CD14-positive monocyte (primary cell): ENCODE results near the gene ETFB. TPM values are rescaled to one million over a fixed set of nuclear protein-coding genes. Genes with fewer than 3 reads are reported as not detected.
A peak's percentile ranks its signal among the peaks of the same experiment; 100 is the strongest.

ENCODE experiments used
- DNase-seq, 3 donors: peaks; one replicate each; pipeline ENCODE4 v3.0.0-alpha.2; 2011 to 2022
- H2AFZ ChIP-seq: 2 replicates; pipeline ENCODE4 v1.6.0; 2012; ENCODE audit warnings: mild to moderate bottlenecking, low read depth, low read length, inconsistent platforms; ENCODE audit not compliant: insufficient read depth, poor library complexity, severe bottlenecking
- H3K27ac ChIP-seq, 2 donors: 1 replicate in 1 of 2; 2 replicates in 1 of 2; pipeline ENCODE4 v1.5.1; 2012 to 2013; ENCODE audit warnings: low read length in 2 of 2, control low read depth in 1 of 2, inconsistent platforms in 1 of 2, low read depth in 1 of 2, mild to moderate bottlenecking in 1 of 2
- H3K27me3 ChIP-seq, 2 donors: one replicate each; pipeline versions ENCODE4 v1.6.0 to v1.6.1; 2011 to 2013; ENCODE audit warnings: low read length in 2 of 2; ENCODE audit not compliant: control insufficient read depth in 2 of 2, insufficient read depth in 2 of 2
- H3K36me3 ChIP-seq, 2 donors: replicated peaks in 1 of 2; 1 replicate in 1 of 2; 2 replicates in 1 of 2; pipeline versions ENCODE4 v1.5.1 to v1.6.1; 2012 to 2013; ENCODE audit warnings: low read length in 2 of 2, control low read depth in 1 of 2, inconsistent platforms in 1 of 2, mild to moderate bottlenecking in 1 of 2; ENCODE audit not compliant: insufficient read depth in 2 of 2, control insufficient read depth in 1 of 2
- H3K4me1 ChIP-seq, 2 donors: 1 replicate in 1 of 2; 2 replicates in 1 of 2; pipeline versions ENCODE4 v1.5.1 to v1.6.1; 2012 to 2013; ENCODE audit warnings: low read length in 2 of 2, control low read depth in 1 of 2, inconsistent platforms in 1 of 2, mild to moderate bottlenecking in 1 of 2, moderate library complexity in 1 of 2; ENCODE audit not compliant: insufficient read depth in 2 of 2, control insufficient read depth in 1 of 2
- H3K4me2 ChIP-seq: replicated peaks from 2 replicates; pipeline ENCODE3; 2012; ENCODE audit warnings: low read length, moderate library complexity, mild to moderate bottlenecking; ENCODE audit not compliant: poor library complexity, severe bottlenecking; ENCODE audit errors: extremely low read depth
- H3K4me3 ChIP-seq, 3 experiments: fragments of 200-600 bp in 1 of 3; sonication (generic) in 1 of 3; replicated peaks in 1 of 3; 1 replicate in 2 of 3; 2 replicates in 1 of 3; pipeline ENCODE4 v1.5.1; 2011 to 2013; ENCODE audit warnings: low read length in 3 of 3, mild to moderate bottlenecking in 3 of 3, control low read depth in 2 of 3, low read depth in 2 of 3, inconsistent platforms in 1 of 3, moderate library complexity in 1 of 3
- H3K79me2 ChIP-seq: 2 replicates; pipeline ENCODE4 v1.6.0; 2012; ENCODE audit warnings: mild to moderate bottlenecking, control low read depth, inconsistent platforms, low read length, moderate library complexity; ENCODE audit not compliant: insufficient read depth
- H3K9ac ChIP-seq: 2 replicates; pipeline ENCODE4 v1.6.0; 2017; ENCODE audit warnings: low read length, mild to moderate bottlenecking; ENCODE audit not compliant: insufficient read depth, poor library complexity, severe bottlenecking
- H3K9me3 ChIP-seq, 2 donors: replicated peaks in 1 of 2; 1 replicate in 1 of 2; 2 replicates in 1 of 2; pipeline versions ENCODE4 v1.5.1 to v1.6.1; 2012 to 2013; ENCODE audit warnings: low read length in 2 of 2, control low read depth in 1 of 2; ENCODE audit not compliant: control insufficient read depth in 1 of 2, insufficient read depth in 1 of 2
- H4K20me1 ChIP-seq: 2 replicates; pipeline ENCODE4 v1.6.0; 2012; ENCODE audit warnings: mild to moderate bottlenecking, low read length, control low read depth, moderate library complexity; ENCODE audit not compliant: insufficient read depth
- H3K27ac Mint-ChIP-seq, 7 donors: one replicate each; pipeline ENCODE4 v1.8.0; 2020; ENCODE audit warnings: mild to moderate bottlenecking in 7 of 7, mixed read lengths in 7 of 7, moderate library complexity in 6 of 7, inconsistent platforms in 2 of 7
- H3K27me3 Mint-ChIP-seq, 3 donors: one replicate each; pipeline ENCODE4 v1.8.0; 2021 to 2022; ENCODE audit warnings: low read depth in 3 of 3, mild to moderate bottlenecking in 3 of 3, mixed read lengths in 3 of 3, moderate library complexity in 3 of 3, inconsistent platforms in 1 of 3
- H3K36me3 Mint-ChIP-seq, 2 donors: one replicate each; pipeline ENCODE4 v1.8.0; 2020; ENCODE audit warnings: mixed read lengths in 2 of 2, inconsistent platforms in 1 of 2, mild to moderate bottlenecking in 1 of 2
- H3K4me1 Mint-ChIP-seq: one replicate; pipeline ENCODE4 v1.8.0; 2020; ENCODE audit warnings: mild to moderate bottlenecking, mixed read lengths
- H3K4me3 Mint-ChIP-seq, 2 donors: one replicate each; pipeline ENCODE4 v1.8.0; 2020; ENCODE audit warnings: mild to moderate bottlenecking in 2 of 2, mixed read lengths in 2 of 2, moderate library complexity in 1 of 2
- H3K9me3 Mint-ChIP-seq, 7 donors: one replicate each; pipeline ENCODE4 v1.8.0; 2020 to 2022; ENCODE audit warnings: mixed read lengths in 7 of 7, mild to moderate bottlenecking in 6 of 7, moderate library complexity in 6 of 7, inconsistent platforms in 2 of 7
- WGBS: methylation state at CpG from one replicate; pipeline ENCODE4 v1.1.5; 2013; ENCODE audit warnings: missing lambda C conversion rate; ENCODE audit not compliant: insufficient coverage; 5-methylcytosine and 5-hydroxymethylcytosine counted together
- intact Hi-C, 2 donors: fragments of 100-400 bp; cut with micrococcal nuclease; formaldehyde crosslinking; loops; one replicate each; pipeline versions ENCODE4 v1.15.0 to v1.15.1; 2023
- polyA plus RNA-seq, 3 donors: library from polyadenylated mRNA; depleted of rRNA in 1 of 3; unstranded in 2 of 3; stranded (reverse) in 1 of 3; fragments of 300-500 nt in 2 of 3; fragments of >200 nt in 1 of 3; fragmentation: Illumina TruSeq in 2 of 3; gene quantifications; 1 replicate in 2 of 3; 2 replicates in 1 of 3; pipeline ENCODE4 v1.2.3, GENCODE V29; 2012 to 2021
- TF ChIP-seq, protein P1 (sequence below): fragments of 200-600 bp; IDR thresholded peaks from one replicate; pipeline ENCODE4 v1.8.0; 2022; ENCODE audit warnings: antibody characterized with exemption, mild to moderate bottlenecking

ETFB gene
- polyA plus RNA-seq, 3 donors = 51.0 to 72.1 (median 63.0) TPM

DNA sequence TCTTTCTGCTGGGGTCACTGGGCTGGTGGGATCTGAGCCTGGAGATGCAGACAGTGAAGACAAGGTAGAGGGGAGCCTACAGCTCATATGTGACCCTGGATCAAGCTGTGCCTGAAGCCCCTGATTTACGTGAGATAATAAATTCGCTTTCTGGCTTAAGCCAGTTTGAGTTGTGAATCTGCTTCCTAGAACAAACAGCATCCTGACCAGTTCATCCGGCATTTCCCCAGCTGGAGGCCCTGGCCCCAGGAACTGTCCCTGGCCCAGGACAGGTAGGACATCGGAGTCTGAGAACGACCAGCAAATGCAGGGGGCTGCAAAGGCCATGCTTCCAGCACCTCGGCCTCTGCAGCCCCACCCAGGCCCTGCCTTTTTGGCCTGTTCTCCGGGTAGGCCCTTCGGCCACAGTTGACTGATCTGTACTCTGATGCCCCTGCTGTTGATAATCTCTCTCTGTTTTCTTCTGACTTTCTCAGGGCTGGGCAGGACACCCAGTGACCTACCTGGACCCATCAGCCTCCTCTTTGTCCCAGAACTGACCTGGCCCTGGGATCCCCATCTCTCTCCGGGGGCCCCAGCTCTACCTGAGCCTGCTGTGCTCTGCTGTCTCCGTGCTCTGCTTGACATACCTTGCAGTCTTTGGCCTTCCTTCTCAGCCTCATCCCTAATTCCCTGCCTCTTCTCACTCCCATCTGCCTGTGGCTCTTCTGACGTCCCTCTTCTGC lies 14.8 kb downstream of the ETFB start:
- Mint-ChIP-seq H3K4me1 (peaks cover 2% of the 10 kb centered on the region), H3K27ac (peak overlapping the region in 1 of 7 donors; percentile 50), H3K4me3 (no peak overlapping the region), H3K9me3 (no peaks in the 10 kb centered on the region), H3K27me3 (peaks cover 0 to 5% (median 2%) of the 10 kb centered on the region in 3 donors), H3K36me3 (peaks cover 60 to 67% of the 10 kb centered on the region in 2 donors)
- no peak overlapping the region for H3K27ac ChIP-seq
- H4K20me1 ChIP-seq = no peaks in the 10 kb centered on the region
- peaks cover 59 to 70% of the 10 kb centered on the region in 2 donors for H3K36me3 ChIP-seq
- H2AFZ ChIP-seq = no peak overlapping the region
- intact Hi-C loops = no loop called here
- H3K27me3 ChIP-seq = no peaks in the 10 kb centered on the region
- no peak for DNase-seq
- H3K4me3 ChIP-seq = no peak overlapping the region
- TF ChIP-seq, protein P1, sequence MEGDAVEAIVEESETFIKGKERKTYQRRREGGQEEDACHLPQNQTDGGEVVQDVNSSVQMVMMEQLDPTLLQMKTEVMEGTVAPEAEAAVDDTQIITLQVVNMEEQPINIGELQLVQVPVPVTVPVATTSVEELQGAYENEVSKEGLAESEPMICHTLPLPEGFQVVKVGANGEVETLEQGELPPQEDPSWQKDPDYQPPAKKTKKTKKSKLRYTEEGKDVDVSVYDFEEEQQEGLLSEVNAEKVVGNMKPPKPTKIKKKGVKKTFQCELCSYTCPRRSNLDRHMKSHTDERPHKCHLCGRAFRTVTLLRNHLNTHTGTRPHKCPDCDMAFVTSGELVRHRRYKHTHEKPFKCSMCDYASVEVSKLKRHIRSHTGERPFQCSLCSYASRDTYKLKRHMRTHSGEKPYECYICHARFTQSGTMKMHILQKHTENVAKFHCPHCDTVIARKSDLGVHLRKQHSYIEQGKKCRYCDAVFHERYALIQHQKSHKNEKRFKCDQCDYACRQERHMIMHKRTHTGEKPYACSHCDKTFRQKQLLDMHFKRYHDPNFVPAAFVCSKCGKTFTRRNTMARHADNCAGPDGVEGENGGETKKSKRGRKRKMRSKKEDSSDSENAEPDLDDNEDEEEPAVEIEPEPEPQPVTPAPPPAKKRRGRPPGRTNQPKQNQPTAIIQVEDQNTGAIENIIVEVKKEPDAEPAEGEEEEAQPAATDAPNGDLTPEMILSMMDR = no peak
- WGBS = over 99% methylated on average over 10 of the region's 11 CpGs
- no peaks in the 10 kb centered on the region for H3K4me1 ChIP-seq
- peaks cover 3% of the 10 kb centered on the region for H3K79me2 ChIP-seq
- H3K9ac ChIP-seq = no peak overlapping the region
- H3K9me3 ChIP-seq = no peaks in the 10 kb centered on the region
- H3K4me2 ChIP-seq = no peak overlapping the region

DNA sequence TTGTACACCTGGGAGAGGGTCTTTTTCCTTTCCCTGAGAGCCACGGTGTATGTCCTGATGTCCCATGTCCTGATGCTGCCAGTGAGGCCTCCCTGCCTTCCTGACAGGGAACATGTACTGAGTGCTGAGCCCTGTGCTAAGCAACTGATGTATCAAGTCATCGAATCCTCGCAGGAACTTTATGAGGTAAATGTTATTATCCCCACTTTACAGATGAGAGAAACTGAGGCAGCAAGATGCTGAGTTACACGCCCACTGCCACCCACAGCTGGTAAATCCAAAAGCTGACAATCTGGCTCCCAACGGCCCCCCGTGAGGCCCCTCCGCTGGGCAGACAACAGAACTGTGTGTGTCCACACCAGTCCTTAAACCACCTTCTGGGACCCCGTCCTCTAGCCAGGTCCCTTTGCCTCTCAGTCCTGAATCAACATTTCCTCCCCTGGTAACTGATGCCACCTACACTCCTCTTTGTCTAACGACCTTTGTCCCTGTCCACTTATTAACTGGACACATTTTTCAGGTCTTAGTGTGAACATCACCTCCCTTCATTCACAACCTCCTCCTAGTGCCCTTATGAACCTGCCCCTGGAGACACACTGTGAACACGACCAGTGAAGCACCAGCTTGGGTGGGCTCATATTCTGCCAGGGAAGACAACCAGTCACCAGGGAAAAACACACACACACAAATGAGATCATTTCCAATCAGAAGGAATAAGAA lies 18.8 kb downstream of the ETFB start:
- peaks cover 0 to 2% of the 10 kb centered on the region in 2 donors for H3K27me3 ChIP-seq
- H3K4me3 Mint-ChIP-seq = no peak overlapping the region
- H3K79me2 ChIP-seq = no peaks in the 10 kb centered on the region
- H3K9me3 Mint-ChIP-seq = no peaks in the 10 kb centered on the region
- no peaks in the 10 kb centered on the region for H3K4me1 ChIP-seq
- H3K36me3 Mint-ChIP-seq = peaks cover 63 to 65% of the 10 kb centered on the region in 2 donors
- intact Hi-C loops = no loop called here
- H3K9me3 ChIP-seq = no peaks in the 10 kb centered on the region
- H3K4me1 Mint-ChIP-seq = no peaks in the 10 kb centered on the region
- H3K9ac ChIP-seq = no peak overlapping the region
- DNase-seq = no peak
- H3K27ac Mint-ChIP-seq = no peak overlapping the region
- H3K27me3 Mint-ChIP-seq = peaks cover 4 to 6% (median 5%) of the 10 kb centered on the region in 3 donors
- no peak overlapping the region for H2AFZ ChIP-seq
- TF ChIP-seq, protein P1 = no peak
- H3K4me3 ChIP-seq = no peak overlapping the region
- H3K36me3 ChIP-seq = peaks cover 64 to 74% of the 10 kb centered on the region in 2 donors
- no peaks in the 10 kb centered on the region for H4K20me1 ChIP-seq
- 87% methylated on average over 7 of the region's 10 CpGs for WGBS
- no peak overlapping the region for H3K4me2 ChIP-seq
- no peak overlapping the region for H3K27ac ChIP-seq
